CD4-positive, alpha-beta T cell treated with Interleukin-6 at 100 ng/mL for 8 hours (primary cell): ENCODE measurements around the gene CRTC1.
"Not testable (repeated sequence)": the region's sequence is repeated elsewhere in the genome, so short reads cannot be mapped to it uniquely, and the experiment has no call there.

Experiments used
- DNase-seq: peaks from one replicate; pipeline ENCODE4 v3.0.0-alpha.2; 2020; ENCODE audit warnings: mixed read lengths, low spot score

CRTC1 gene

GRCh38 chr19:18669524-18669817, 14.0 kb upstream of the CRTC1 start:
- DNase-seq, result no peak

DNA sequence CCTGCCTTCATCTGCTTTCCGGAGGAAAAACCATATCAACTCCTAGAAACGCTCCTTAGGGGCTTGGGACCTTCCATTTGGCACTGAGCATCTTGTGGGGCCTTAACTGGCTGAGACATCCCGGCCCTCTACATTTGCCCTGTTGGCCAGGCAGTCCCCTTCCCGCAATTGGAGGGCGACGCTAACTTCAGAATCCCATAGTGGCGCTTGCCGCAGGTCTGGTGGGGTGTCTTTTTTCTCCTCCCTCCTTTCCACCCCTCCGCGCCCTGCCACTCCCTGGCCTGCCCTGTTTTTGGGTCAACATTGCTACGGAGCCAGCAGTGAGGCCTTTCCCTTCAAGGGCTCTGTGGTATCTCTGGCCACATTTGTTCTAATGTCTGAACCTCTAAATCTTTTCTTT, 13.6 kb upstream of the CRTC1 start:
- no peak for DNase-seq

GRCh38 chr19:18670312-18670711, 13.2 kb upstream of the CRTC1 start:
- no peak for DNase-seq

DNA sequence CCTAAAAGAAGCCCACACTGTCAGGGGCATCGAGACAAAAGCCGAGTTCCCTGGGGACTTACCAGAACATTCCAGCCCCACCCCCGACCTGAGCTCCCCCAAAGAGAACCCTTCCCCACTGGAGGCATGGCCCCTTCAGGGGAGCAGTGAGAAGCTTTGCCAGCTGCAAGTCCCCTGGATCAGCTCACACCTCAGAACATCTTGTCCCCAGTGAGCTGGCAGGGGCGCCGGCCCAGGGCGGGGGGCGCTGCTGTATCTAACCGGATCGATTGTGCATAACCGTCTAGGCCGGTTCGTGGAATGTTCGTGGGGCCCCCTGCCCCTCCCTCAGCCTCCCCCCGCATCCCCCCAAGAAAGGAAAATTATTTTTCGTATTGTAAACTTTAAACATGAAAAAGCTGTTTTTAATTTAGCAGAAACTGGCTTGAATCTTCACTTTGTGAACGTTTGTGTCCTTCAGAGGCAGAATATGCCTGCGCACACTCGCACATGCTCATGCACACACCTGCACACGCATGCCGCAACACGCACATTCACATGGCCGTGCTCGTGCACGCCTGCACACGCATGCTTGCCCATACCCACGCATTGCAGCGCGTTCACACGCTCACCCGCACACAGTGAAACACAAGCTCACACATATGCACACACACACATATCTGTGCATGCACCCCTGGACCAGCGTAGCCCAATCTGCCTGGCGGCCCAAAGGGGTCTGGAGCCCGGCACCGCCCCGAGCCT, 12.0 kb upstream of the CRTC1 start:
- no peak for DNase-seq

DNA sequence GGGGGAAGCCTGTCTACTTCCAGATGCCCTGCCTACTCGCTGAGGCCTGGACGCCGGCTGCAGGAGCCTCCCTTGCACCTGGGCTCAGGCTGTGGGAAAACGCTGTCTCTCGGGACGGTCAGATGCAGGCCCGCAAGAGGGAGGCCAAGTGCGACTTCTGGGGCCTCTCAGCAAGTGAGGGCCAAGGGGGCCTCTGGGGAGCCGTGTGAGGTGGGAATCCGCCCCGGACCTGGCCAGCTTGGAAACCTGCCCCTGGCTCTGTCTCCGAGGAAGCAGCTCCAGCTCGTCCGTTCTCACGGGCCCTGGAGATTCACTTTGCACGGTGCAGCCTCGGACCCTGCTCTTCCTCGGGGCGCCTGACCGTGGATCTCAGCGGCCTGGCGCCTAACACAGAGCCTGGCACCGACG, 11.4 kb upstream of the CRTC1 start:
- no peak for DNase-seq

GRCh38 chr19:18672606-18673337, 10.7 kb upstream of the CRTC1 start:
- no peak for DNase-seq

DNA sequence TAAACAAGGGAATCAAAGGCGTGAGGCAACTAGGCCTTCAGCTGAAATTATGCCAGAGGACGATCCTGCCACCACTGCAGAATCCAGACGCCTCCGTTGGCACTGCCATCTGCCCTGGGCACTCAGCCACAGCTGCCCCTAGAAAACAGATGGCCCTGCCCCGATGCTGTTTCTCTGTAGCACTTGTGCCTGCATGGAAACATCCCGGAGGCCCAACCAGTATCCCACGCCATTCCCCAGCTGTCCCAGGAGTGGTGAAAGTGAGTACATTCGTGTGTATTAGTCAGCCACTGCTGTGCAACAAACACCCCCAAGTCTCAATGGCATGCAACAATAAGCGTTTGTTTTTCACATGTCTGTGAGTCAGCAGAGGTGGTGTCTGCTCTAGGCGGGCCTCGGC, 8.9 kb upstream of the CRTC1 start:
- DNase-seq, result no peak

GRCh38 chr19:18675779-18676178, 7.7 kb upstream of the CRTC1 start:
- no peak for DNase-seq

GRCh38 chr19:18676692-18677091, 6.8 kb upstream of the CRTC1 start:
- no peak for DNase-seq

DNA sequence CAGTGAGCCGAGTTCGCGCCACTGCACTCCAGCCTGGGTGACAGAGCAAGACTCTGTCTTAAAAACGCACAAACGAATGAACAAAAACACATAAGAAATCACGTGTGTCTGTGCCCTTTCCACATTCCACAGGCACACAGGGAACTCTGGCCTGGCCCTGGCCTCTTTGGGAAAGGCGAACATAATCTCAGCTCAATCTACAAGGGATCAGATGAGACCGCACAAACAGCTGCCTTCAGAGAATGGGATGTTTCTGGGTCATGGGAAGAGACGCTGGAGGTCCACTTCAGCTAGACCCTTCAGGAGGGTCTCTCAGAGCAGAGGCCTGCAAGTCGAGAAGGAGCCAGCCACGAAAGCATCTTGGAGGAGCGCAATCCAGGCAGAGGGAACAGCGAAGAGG, 6.3 kb upstream of the CRTC1 start:
- DNase-seq, result no peak

- DNase-seq, result not testable (repeated sequence)
Observed at GRCh38 chr19:18680148-18680547, 3.3 kb upstream of the CRTC1 start.

DNA sequence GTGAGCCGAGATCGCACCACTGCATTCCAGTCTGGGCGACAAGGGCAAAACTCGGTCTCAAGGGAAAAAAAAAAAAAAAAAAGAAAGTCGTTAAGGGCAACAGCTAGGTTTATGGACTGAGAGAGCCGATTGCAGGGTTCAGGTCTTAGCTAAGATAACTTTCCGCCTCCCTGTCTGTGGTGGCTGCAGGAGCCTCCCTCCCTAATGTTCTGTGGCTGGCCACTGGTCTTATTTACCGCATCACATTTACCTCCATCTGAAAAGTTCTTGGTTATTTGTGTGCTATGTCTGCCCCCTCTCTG, 722 bp upstream of the CRTC1 start:
- no peak for DNase-seq

DNA sequence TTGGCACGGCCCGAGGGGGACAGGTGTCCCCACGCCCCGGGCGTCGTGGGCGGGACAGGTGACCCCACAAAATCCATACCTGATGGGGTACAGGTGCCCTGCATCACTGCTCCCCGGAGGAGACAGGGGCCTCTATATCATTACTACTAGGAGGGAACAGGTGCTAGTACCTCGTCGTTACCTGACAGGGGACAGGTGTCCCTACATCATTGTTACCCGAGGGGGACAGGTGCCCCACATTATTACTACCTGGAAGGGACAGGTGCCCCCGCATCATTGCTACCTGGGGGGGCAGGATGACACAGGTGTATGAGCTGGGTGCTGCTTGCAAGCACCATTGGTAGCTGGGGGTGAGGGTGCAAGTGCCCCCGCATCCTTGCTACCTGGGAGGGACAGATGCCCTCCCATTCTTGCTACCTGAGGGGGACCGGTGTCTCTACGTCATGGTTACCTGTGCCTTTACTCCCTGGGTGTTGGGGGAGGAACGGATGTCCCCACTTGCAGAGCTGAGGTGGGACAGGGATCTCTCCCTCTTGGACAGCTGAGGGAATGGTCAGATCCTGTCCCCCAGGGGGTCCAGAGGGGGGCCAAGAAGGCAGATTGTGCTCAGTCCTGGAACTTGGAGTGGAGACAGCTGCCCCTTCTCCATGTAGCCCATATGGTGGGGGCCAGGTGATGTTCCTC, 620 bp downstream of the CRTC1 start:
- DNase-seq, result no peak

GRCh38 chr19:18684642-18684993, 1.1 kb downstream of the CRTC1 start:
- DNase-seq, result no peak

DNA sequence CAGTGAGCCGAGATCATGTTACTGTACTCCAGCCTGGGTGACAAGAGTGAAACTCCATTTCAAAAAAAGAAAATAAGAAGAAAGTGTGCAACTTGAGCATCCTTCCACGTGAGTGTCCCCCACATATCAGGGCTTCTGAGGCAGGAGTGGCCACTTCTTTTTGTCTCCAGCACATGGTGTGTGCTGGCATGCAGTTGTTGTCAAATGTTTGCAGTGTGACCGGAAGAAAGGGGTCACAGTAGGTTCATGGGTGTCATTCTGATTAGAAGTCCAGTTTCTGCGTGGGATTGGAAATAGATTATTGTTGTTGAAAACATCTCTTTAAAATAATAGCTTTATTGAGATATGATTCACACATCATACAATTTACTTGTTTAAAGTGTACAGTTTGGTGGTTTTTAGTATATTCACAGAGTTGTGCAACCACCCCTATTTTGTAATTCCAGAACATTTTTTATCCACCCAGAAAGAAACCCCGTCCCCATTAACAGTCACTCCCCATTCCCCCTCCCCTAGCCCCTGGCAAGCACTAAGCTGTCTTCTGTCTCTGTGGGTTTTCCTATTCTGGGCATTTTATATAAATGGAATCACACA, 2.2 kb downstream of the CRTC1 start:
- DNase-seq, result no peak

DNA sequence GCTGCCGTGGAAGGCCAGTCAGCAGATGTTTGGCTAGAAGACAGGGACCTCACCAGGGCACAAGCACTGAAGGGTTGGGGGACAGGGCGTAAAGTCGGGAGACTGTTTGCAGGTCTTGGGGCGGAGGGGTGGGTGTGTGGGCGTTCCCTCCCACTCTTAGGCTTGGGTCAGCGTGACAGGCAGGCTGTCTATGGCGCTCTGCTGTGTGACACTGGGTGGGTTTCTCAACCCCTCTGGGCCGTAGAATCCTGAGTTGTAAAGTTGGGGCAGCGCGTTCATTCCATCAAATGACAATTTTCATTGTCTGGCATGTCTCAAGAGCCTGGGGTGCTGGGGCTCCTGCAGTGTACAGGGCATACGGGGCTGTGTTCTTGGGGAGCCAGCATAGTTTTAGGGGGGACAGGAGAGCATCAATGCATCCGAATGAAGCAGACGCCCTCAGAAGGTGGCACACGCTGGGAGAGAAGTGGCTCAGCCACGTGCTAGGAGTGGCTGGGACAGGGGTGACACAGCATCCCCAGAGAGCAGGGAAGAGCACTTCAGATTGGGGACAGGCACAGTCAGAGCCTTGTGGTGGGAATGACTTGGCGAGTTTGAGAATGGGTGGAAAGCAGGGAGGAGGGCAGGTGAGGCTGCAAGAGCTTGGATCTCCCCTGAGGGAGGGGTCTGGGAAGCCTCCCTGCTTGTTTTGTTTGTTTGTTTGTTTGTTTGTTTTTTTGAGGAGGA, 4.4 kb downstream of the CRTC1 start:
- no peak for DNase-seq

DNA sequence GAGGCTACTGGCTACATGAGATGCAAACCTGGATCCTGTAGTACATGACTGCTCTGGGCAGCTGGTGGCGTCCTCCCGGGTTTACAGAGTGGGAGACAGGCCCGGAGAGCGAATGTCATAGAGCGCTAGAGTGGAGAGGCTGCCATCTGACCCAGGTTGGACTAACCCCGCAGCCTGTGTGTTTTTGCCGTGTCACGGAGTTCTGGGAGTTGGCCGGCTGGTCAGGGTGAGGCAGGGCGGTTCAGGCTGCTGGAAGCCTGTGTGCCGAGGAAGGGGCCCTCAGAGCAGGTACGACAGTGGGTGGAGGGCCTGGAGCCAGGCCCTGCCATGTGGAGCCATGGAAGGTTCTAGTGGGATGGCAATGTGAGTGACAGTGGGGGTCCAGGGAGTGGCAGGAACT, 12.5 kb downstream of the CRTC1 start:
- DNase-seq, result no peak

- no peak for DNase-seq
Observed at GRCh38 chr19:18697680-18698079, 14.2 kb downstream of the CRTC1 start.

DNA sequence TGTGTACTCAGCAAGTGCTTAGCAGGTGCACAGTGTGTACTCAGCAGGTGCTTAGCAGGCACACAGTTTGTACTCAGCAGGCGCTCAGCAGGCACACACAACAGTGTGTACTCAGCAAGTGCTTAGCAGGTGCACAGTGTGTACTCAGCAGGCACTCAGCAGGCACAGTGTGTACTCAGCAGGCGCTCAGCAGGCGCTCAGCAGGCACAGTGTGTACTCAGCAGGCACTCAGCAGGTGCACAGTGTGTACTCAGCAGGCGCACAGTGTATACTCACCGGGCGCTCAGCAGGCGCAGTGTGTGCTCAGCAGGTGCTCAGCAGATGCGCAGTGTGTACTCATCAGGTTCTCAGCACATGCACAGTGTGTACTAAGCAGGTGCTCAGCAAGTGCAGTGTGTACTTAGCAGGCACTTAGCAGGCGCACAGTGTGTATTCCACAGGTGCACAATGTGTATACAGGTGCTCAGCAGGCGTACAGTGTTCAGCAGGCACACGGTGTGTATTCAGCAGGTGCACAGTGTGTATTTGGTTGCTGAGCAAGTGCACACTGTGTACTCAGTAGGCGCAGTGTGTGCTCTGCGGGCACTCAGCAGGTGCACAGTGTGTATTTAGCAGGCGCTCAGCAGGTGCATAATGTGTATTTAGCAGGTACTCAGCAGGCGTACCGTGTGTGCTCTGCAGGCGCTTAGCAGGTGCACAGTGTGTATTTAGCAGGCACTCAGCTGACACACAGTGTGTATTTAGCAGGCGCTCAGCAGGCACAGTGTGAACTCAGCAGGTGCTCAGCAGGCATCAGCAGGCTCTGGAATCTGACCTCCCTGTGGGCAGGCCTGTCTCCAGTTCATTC, 15.1 kb downstream of the CRTC1 start:
- DNase-seq, result no peak

DNA sequence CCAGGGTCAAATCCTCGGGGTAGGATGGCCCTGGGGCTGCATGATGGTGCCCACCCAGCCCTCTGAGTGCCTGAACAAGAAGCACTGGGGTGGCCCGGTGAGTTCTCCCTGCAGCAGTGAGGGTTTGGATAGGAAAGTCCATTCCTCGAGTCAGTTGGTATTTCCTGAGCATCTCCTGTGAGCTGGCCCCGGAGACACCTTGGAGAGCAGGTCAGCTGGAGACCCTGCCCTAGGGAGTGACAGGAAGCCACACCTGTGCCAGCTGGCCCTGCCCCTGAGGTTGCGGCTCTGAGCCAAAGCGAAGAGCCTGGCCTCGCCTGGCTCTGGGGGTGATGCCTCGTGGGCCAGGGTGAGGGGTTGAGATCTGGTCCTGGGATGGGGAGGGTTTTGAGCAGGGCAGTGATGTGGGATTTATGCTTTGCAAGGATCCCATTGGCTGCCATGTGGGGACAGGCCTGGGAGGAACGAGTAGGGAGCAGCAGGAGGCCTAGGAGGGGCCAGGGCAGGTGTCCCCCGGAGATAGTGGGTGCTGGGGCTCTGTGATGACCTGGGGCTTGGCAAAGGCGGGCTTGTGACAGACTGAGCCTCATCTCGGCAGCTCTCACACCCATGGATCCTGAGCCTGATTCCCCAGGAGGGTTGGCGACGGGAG, 16.0 kb downstream of the CRTC1 start:
- no peak for DNase-seq
